OCI-LY1 (cell line): ENCODE data around the gene RPGRIP1L.

Experiments
- H2AFZ ChIP-seq: fragments of 200-600 bp; sonication (generic), shearing (Covaris generic); 2 replicates; pipeline ENCODE4 v1.6.0; 2014; ENCODE audit warnings: antibody characterized with exemption, mild to moderate bottlenecking, low read length
- H3F3A ChIP-seq: fragments of 200-600 bp; sonication (generic), shearing (Covaris generic); 2 replicates; pipeline ENCODE4 v1.6.0; 2014; ENCODE audit warnings: mild to moderate bottlenecking, antibody characterized with exemption, low read length, moderate library complexity; ENCODE audit not compliant: insufficient read depth
- H3K27ac ChIP-seq: fragments of 200-600 bp; sonication (generic); 2 replicates; pipeline ENCODE4 v1.5.1; 2014; ENCODE audit warnings: low read length, mixed run types, mild to moderate bottlenecking, low read depth; ENCODE audit not compliant: poor library complexity, severe bottlenecking
- H3K27me3 ChIP-seq: fragments of 200-600 bp; sonication (generic); 2 replicates; pipeline ENCODE4 v1.6.0; 2014; ENCODE audit warnings: antibody characterized with exemption, mild to moderate bottlenecking, low read length, moderate library complexity; ENCODE audit not compliant: insufficient read depth
- H3K36me3 ChIP-seq: fragments of 200-600 bp; sonication (generic); 2 replicates; pipeline ENCODE4 v1.6.1; 2014; ENCODE audit warnings: mild to moderate bottlenecking, antibody characterized with exemption, low read length, moderate library complexity, mixed read lengths; ENCODE audit not compliant: insufficient read depth
- H3K4me1 ChIP-seq: fragments of 200-600 bp; sonication (generic); 2 replicates; pipeline ENCODE4 v1.5.1; 2014; ENCODE audit warnings: mild to moderate bottlenecking, low read length, moderate library complexity; ENCODE audit not compliant: insufficient read depth, severe bottlenecking
- H3K4me2 ChIP-seq: fragments of 200-600 bp; sonication (generic), shearing (Covaris generic); 2 replicates; pipeline ENCODE4 v1.6.1; 2014; ENCODE audit warnings: low read length
- H3K4me3 ChIP-seq: fragments of 200-600 bp; sonication (generic); 2 replicates; pipeline ENCODE4 v1.5.1; 2014; ENCODE audit warnings: low read length, low read depth, mild to moderate bottlenecking, mixed read lengths; ENCODE audit not compliant: poor library complexity, severe bottlenecking
- H3K79me2 ChIP-seq: fragments of 200-600 bp; shearing (Covaris generic); 2 replicates; pipeline ENCODE4 v1.6.1; 2016; ENCODE audit warnings: mixed run types, low read length, mixed read lengths; ENCODE audit not compliant: insufficient read depth
- H3K9ac ChIP-seq: fragments of 200-600 bp; sonication (generic), shearing (Covaris generic); 2 replicates; pipeline ENCODE4 v1.6.1; 2014; ENCODE audit warnings: mild to moderate bottlenecking, low read length, mixed read lengths
- H3K9me2 ChIP-seq: fragments of 200-600 bp; sonication (generic), shearing (Covaris generic); 2 replicates; pipeline ENCODE4 v1.6.1; 2014; ENCODE audit warnings: low read depth, mild to moderate bottlenecking, low read length, mixed read lengths
- H3K9me3 ChIP-seq: fragments of 200-600 bp; shearing (Covaris generic); 2 replicates; pipeline ENCODE4 v1.6.1; 2014; ENCODE audit warnings: low read length, mixed read lengths
- H4K20me1 ChIP-seq: fragments of 200-600 bp; sonication (generic), shearing (Covaris generic); 2 replicates; pipeline ENCODE4 v1.6.0; 2016; ENCODE audit warnings: mild to moderate bottlenecking, low read length; ENCODE audit not compliant: insufficient read depth
- CTCF ChIP-seq: fragments of 200-600 bp; sonication (generic), shearing (Covaris generic); IDR thresholded peaks from 2 replicates; pipeline ENCODE4 v1.5.1; 2017; ENCODE audit warnings: mild to moderate bottlenecking, antibody characterized with exemption, low read length, moderate library complexity, mixed read lengths
- EZH2 ChIP-seq: fragments of 200-600 bp; sonication (generic), shearing (Covaris generic); IDR thresholded peaks from 2 replicates; pipeline ENCODE4 v1.8.0; 2017; ENCODE audit warnings: borderline replicate concordance, mixed run types, mild to moderate bottlenecking, antibody characterized with exemption, low read length, moderate library complexity, mixed read lengths

RPGRIP1L gene

DNA sequence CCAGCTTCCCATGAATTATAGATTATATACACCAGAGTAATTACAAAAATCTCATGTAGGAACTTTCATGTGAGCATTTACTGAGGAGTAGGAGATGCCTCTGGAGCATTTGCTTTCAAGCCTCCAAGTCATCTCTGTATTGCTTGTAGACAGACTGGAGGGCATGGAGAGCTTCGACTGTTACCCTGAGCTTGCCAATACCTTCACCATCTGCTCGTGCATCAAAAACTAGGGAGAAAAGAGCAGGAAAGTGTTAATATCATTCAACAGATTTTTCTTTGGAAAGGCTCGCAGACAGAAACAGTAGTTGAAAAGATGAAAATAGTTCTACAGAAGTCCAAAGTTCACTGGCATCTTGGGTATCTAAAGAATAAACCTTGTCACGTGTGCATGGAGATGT lies 101.7 kb downstream of the RPGRIP1L start:
- Histone ChIP-seq H3K4me2 (no peak overlapping the region), H4K20me1 (no peaks in the 10 kb centered on the region), H2AFZ (no peak overlapping the region), H3K36me3 (no peaks in the 10 kb centered on the region), H3K9me3 (no peaks in the 10 kb centered on the region), H3K9ac (no peak overlapping the region), H3K79me2 (no peaks in the 10 kb centered on the region), H3K27me3 (no peaks in the 10 kb centered on the region), H3F3A (no peaks in the 10 kb centered on the region), H3K4me3 (no peak overlapping the region), H3K9me2 (no peaks in the 10 kb centered on the region), H3K4me1 (no peaks in the 10 kb centered on the region), H3K27ac (no peak overlapping the region)
- TF ChIP-seq CTCF, result no peak
- no peak for TF ChIP-seq EZH2

DNA sequence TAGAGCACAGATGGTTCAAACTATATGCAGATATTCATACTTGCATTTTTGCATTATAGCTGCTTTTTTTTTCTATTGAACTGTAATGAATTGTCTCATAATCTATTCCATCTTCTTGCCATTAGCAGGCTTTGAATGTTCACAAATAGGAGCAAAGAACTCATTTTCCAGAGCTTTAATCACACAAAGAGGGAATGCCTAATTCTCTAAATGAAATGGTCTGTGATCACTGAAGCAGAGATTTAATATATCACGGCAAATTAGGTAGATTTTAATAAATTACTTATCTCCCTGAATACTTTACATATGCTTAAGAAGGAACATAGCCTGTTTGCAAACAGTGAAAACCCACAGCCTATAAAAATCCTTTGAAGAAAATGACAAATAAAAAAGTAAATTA lies 103.0 kb downstream of the RPGRIP1L start:
- H2AFZ ChIP-seq, result no peak overlapping the region
- H3K36me3 ChIP-seq, result no peaks in the 10 kb centered on the region
- H3K27ac ChIP-seq, result no peak overlapping the region
- H3K9me3 ChIP-seq, result no peaks in the 10 kb centered on the region
- H3K9me2 ChIP-seq, result no peaks in the 10 kb centered on the region
- H3K4me1 ChIP-seq, result no peaks in the 10 kb centered on the region
- no peaks in the 10 kb centered on the region for H4K20me1 ChIP-seq
- no peaks in the 10 kb centered on the region for H3K79me2 ChIP-seq
- TF ChIP-seq CTCF (no peak), EZH2 (no peak)
- H3K4me3 ChIP-seq, result no peak overlapping the region
- no peaks in the 10 kb centered on the region for H3K27me3 ChIP-seq
- H3K4me2 ChIP-seq, result no peak overlapping the region
- H3F3A ChIP-seq, result no peaks in the 10 kb centered on the region
- no peak overlapping the region for H3K9ac ChIP-seq

DNA sequence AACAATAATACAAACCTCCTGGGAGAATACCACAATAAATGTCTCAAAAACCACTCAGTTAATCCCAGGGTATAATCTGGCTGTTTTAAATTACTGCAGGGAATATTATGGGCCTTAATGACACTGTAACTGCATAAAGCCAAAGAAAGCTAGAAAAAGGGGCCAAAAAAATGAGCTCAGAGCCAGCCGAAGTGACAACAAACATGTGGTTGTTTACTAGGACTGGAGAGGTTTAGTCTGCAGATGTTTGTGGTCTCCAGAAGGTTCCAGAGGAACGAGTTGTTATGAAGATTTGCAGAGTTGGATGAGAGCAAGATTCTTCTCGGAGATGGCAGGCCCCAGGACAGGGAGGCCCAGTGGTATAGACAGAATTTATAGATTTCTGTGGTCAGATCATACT lies 103.5 kb downstream of the RPGRIP1L start:
- Histone ChIP-seq H3K27ac (no peak overlapping the region), H3K79me2 (no peaks in the 10 kb centered on the region), H3K4me2 (no peak overlapping the region), H3K27me3 (no peaks in the 10 kb centered on the region), H3K36me3 (no peaks in the 10 kb centered on the region), H2AFZ (no peak overlapping the region), H3K9me3 (no peaks in the 10 kb centered on the region), H4K20me1 (no peaks in the 10 kb centered on the region), H3K9ac (no peak overlapping the region), H3K4me1 (no peaks in the 10 kb centered on the region), H3F3A (no peaks in the 10 kb centered on the region), H3K9me2 (no peaks in the 10 kb centered on the region), H3K4me3 (no peak overlapping the region)
- TF ChIP-seq CTCF, result no peak
- TF ChIP-seq EZH2, result no peak
